DMS53 (cell line): ENCODE data around the gene SSR1.

ENCODE experiments used
- DNase-seq: peaks from one replicate; lab custom pipeline; 2025; lab: John Stamatoyannopoulos, UW

Gene SSR1

DNA sequence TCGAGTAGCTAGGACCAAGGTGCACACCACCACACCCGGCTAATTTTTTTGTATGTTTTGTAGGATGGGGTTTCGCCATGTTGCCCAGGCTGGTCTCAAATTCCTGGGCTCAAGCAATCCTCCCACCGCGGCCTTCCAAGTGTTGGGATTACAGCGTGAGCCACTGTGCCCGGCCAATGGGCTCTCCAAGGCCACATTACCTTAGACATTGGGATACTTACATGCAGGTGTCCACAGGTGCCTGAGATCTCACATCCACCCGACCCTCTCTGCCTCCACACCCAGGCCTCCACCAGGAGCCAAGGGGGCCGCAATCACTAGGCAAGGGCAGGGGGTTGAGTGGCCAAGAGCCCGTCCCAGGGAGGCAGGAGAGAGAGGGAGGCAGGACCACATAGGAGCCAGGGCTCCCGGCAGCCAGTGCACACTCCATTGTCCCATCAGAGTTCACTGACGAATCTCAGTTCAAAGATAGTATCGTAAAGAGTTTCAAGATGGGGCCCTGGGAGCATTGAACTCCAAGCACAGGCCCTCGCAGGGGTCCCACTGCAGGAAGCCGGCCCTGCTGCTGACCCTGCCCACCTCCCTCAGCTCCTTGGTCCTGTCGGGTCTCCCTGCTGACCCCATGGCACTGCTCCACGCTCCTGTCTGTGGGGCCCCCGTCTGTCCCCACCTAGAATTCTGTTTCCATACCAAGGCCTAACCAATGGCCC, 55.3 kb downstream of the SSR1 start:
- no peak for DNase-seq

DNA sequence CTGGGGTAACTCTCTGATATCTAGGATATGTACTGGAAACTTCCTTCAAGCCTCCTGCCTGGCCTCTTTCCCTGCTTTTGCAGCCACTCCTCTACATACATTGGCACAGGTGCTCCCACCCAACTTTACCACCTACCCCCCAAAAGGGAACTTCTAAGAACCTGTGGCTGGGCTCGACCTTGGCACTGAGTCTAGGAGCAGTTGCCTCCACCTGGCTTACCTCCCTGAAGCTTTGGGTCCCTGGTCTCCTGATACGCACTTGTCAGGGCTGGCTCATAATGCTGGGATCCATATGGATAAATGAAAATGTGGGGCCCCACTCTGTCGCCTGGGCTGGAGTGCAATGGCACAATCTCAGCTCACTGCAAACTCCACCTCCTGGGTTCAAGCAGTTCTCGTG, 56.2 kb downstream of the SSR1 start:
- DNase-seq: no peak

DNA sequence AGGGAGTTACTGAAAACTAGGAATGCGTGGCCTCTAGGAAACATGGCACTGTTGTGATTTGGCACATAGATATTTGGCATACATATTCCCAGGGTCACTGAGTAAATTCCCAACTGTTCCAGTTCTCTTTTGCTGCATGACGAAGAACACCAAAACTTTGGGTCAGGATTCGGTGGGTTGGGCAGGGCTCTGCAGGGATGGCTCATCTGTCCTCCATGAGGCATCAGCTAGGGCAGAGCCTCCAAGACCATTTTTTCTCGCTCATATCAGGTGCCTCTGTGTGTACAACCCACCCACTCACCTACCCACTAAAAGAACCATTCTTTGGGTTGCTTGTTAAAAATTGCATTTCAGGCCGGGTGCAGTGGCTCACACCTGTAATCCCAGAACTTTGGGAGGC, 57.1 kb downstream of the SSR1 start:
- DNase-seq: no peak

DNA sequence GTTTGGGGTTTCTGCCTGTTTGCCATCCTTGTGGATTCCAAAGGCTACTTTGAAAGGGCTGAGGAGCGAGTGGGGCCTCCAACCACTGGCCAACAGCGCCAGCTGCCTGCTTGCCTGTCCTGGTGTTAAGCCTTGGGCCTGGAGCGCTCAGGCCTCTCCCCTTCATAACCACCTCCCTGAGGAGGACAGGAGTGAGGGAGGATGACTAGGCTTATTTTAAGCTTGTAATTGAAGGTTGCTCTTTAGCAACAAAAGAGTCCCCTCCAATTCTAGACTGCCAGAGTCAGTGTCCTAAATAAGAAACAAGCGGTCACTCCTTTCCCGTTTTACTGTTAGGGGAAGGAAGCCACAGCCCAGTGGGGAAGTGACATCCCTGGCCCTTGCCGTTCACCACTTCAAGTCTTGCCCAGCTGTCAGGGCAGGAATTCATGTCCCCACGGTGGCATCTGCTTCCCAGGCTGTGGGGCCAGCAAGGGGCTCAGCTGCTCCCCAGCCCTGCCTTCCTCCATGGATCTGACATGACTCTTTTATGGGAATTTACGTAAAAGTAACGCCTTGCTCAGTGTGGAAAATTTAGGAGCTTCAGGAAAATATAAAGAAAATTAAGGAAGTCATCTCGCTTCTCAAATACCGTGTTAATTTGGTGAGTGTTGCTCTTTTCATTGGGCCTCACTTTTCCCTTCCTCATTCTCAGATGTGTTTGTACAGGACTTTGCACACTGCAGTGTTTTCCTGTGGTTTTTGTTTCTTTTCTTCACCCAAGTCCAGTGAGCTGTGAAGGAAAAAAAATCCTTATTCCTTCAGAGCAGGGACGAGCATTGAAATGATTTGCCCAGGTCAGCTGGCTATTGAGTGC, 57.8 kb downstream of the SSR1 start:
- no peak for DNase-seq

DNA sequence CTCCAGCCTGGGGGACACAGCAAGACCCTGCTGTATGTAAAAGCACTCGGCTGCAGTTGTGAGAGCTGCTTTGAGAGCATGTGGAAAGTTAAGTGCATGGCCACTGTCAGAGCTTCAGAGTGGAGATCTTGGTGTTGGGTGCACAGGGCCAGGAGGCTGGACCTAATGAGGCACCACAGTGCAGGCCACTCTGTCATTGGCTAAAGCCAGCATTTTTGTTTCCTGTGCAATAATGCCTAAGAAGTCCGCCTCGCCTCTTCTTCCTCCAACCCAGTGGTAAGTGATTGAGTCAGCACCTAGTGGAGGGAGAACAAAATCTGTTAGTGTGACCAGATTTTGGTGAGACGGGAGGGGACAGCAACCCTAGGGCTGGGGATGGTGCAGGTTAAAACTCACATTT, 60.6 kb downstream of the SSR1 start:
- DNase-seq: no peak

DNA sequence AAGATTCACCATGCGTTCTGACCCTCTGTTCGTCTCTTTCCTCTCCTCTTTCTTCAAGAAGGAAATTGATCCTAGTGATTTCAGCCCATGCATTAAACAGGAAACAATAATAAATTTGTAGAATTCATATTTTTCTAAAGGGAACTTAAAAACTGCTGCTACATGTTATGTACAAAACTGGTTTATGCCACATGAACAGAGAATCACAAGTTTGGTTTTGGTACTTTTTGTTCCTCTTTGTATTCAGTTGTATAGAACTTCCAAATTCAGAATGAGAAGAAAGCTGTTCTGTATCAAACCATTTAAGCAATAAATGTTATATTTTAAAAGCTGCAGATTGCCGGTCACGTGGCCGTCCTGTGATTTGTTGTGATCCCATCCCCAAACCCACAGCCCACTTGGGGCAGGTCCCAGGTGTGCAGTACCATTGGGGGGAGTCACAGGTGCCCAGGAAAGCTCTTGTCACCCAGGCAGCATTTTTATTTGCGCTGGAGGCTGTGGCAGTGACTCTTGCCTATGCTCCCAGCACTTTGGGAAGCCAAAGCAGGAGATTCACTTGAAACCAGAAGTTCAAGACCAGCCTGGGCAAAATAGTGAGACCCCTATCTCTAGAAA, 61.2 kb downstream of the SSR1 start:
- DNase-seq: no peak

DNA sequence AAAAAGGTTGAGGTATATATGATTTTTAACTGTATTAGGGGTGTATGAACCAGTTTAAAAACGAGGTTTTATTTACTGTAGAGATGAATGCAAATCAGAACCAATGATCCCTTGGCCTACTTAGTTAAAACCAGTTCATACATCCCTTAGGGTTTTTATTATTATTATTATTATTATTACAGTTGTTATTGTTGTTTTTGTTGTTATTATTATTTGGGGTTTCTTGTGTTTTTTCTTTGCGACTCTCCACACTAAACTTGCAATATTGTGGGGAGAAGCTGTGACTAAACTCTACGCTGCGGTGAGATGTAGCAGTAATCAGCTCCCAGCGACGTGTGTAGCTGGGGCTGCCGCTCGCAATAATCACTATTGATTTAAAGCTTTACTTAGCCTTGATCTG, 62.2 kb downstream of the SSR1 start:
- DNase-seq: no peak

DNA sequence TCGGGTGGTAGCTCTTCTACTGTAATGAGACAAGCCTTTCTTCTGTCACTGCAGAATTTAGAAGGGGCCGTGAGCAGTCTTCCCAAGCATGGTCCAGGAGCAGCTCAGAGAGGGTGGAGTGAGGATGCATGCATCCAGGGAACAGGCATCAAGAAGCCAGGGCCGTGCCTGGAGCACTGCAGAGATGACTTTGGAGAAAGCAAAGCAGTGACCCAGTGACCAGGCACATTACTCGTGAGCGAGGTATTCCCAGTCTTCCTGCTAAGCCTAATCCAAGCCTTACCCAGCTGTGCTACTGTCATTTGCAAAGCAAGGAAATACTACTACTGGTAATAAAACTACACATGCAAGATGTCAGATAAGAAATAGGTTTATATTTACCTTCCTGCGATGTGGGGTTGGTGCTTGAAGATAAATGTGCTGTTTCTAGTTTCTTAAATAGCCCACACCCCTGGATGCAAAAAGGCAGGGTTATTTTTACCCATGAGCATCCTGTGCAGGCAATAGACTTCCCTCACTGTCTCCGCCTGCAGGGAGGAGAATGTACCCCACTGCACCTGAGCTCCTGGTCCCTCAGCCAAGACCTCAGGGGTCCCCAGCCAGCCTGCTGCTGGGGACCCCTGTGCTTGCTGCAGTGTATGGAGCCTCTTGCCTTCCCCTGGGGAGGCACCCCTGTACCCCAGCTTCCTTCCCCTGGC, 62.9 kb downstream of the SSR1 start:
- no peak for DNase-seq

DNA sequence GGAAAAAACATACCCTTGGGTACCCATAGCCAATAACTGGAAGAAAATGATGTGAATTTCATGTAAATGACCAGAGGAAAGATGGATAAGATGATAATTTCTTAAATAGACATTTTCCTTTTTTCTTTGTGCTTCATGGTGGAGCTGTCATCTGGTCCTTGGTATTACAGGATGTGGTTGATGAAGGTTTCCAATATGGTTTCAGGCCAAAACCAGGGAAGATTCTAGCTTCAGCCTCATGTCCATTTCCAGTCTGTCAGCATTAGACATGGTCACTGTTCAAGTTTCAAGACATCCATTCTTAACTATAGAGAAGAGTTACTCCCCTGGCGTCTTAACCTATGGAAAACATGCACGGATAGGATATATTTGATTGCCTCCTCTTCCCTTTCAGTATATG, 63.6 kb downstream of the SSR1 start:
- no peak for DNase-seq

DNA sequence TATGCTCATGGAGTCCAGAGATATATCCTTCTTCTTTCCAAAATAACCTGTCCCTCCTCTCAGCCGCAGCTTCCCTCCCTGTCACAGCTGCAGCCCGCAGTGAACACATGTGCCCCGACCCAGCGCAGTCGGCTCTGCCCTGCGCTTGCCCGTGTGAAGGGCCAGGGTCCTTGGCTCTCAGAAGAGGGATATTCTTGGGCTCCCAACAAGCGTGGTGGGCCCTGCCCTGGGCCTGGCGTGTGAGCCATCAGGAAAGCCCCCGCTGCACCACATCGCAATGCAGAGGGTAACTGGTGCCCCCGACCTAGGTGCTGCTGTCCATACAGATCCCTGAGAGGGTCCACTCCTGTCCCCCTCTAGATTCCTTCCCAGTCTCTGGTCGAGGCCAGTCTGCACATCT, 65.2 kb downstream of the SSR1 start:
- no peak for DNase-seq

DNA sequence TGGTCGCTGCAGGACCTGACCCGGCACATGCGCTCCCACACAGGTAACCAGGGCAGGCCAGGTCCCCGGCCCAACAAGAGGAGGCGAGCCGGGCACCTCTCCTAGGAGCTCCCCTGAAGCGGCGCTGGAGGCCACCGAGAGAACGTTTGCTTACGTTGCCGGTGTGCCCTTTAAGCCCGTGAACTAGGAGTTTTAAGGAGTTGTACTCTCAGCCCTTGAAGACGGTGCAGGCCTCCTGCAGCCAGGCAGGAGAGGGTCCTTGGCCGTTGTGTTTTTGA, 65.9 kb downstream of the SSR1 start:
- DNase-seq: no peak

DNA sequence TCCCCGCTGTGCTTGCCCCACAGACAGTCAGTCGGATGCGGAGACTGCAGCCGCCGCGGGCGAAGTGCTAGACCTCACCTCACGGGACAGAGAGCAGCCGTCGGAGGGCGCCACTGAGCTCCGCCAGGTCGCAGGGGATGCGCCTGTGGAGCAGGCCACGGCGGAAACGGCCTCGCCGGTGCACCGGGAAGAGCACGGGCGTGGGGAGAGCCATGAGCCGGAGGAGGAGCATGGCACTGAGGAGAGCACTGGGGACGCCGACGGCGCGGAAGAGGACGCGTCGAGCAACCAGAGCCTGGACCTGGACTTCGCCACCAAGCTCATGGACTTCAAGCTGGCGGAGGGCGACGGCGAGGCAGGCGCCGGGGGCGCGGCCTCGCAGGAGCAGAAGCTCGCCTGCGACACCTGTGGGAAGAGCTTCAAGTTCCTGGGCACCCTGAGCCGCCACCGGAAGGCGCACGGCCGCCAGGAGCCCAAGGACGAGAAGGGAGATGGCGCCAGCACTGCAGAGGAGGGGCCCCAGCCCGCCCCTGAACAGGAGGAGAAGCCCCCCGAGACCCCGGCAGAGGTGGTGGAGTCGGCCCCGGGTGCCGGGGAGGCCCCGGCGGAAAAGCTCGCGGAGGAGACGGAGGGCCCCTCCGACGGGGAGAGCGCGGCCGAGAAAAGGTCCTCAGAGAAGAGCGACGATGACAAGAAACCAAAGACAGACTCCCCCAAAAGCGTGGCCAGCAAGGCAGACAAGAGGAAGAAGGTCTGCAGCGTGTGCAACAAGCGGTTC, 66.4 kb downstream of the SSR1 start:
- DNase-seq: no peak

DNA sequence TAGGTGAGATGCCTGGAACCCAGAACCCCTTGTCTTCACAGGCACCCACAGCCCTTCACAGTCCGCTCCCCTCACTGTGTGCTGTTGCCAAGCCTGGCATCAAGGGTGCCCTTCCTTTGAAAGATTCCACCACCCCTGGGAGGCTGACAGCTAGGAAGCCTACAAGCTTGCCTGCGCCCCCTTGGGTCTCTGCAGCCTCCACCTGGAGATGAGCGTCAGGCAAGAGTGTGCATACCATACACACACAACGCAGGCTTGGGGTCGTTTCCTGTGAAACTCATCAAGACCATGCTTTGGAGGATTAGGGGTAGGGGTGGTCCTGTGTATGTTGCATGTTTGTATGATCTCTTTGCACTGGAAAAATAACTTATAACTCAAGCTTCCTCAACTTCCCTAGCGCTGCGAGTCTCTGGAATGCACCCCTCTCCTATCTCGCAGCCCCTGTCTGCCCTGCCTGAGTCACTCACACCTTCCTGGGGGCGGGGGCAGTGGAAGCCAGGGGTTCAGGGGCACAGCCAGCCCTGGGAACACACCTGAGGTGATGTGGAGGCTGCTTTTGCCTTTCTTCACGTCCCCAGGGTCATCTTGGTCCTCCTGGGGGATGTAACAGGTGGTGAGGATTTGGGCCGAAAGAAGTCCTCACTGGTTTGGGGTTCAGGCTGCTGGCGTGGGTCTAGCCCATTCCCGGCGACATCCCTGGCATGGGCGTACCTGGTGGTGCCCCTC, 67.2 kb downstream of the SSR1 start:
- no peak for DNase-seq

DNA sequence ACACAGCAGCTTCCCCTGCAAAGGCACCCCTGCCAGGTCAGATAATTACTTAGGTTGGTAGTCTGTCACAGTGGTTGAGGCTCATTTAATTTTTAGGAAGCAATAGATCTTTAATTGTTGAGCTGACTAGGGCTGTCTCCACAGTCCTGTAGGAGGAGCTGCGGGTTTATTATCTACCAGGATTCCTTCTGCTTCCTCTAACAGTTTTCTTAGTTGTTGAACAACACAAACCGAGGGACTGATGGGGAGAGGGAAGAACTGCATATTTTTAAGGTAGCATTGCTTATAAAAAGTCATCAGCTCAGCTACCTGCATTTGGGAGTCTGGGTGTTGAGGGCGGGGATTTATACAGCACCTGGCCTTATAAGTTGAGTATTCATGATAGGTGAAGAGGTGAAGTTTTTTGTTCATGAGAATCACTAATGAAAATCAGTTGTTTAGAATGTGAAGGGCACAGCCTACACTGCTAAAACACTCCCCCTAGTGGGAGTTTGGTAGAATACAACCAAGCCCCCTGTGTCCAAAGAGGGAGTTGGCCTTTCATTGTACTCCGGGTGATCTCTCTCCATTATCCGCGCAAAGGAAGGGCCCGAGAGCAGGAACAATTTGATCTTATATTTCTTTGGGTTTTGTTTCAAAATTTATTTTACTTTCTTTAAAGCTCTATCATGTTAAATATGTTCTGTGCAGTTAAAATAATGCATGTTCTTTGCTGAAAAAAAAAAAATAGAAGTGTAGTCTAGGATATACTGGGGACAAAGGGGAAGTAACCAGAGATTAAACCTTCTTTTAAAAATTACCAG, 69.6 kb downstream of the SSR1 start:
- DNase-seq: peak; percentile 83

DNA sequence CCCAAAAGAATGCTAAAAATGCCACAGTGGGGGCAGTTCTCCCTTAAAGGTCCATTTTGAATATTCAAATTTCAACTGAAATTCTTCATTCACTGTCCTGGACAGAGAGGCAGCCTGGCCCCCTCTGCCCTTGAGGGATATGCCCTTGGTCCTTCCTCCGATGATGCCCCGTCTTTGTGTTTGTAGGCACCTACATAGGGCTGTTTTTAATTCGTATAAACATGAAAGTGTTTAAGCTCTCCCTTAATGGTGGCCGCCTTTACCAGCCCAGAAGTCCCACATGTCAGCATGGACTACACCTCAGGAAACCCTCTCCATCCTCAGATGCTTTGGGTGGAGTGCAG, 70.2 kb downstream of the SSR1 start:
- DNase-seq: no peak

DNA sequence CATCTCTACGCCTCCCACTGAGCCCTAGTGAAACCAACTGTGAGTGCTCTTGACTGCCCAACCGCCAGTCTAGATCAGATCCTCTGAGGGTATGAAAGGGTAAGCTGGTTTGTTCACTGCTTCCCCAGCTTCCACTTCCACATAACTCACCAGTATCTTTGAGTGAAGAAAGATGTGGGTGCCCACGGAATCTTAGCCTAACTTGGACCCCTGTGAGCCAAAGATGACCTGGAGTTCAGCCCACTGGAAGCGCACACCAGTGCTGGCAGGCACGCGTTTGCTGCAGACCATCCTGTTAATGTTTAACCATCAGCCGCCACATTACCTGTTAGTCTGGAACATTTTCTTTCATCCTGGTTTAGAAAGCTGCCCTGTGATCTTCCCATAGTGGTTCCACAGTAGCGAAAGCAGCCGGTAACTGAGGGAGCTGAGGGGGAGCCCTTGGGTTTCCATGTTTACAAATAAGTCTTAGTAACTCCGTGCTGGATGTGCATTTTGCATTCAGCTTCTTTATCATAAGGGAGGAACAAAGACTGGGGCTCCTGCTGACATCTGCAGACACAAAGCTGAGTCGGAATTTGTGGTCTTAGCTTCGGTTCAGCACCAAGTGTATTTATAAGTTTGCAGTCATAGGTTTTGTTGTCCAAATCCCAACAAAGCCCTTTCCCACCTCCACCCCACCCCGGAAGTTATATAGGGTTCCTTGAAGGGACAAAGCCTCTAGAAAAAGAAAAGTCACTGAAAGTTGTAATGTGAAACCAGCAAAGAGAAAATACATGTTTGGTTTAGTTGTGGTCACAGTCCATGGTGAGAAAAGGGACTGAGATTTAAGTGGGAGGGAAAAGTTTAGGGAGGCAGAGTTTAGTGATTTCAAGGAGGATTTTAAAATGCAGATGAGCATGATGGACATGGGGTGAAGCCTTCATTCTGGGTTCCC, 71.0 kb downstream of the SSR1 start:
- DNase-seq: peak; percentile 91

DNA sequence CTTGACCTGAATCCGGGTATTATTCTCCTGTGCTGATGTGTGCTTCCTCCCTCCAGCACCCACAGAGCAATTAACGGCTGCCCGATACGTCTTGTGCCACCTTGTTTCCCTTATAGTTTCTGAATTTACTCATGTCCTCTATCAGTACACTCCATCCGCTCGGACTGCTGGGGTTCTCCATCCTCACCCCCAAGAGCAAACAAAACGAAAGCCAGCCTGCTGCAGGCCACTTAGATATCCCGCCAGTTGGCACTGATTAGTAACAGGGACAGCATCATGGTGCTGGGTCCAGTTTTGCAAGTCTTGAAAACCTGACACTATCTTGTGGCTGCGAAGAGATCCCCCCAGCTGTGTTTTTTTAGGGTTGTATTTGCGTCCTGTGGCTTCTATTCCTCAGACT, 71.8 kb downstream of the SSR1 start:
- DNase-seq: peak; percentile 32

DNA sequence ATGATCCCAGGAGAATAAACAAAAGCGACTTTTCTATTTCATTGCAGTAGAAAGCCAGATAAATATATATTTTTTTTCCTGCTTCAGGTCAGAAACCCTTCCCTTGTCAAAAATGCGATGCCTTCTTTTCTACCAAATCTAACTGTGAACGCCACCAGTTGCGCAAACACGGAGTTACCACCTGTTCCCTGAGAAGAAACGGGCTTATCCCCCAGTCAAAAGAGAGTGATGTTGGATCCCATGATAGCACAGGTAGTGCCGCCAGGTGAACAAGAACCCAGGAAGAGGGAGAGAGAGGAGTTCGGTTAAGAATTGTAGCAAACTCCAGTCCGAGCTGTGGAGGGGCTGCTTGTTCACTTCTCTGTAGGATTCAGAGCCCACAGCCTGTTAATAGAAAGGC, 72.6 kb downstream of the SSR1 start:
- DNase-seq: no peak

DNA sequence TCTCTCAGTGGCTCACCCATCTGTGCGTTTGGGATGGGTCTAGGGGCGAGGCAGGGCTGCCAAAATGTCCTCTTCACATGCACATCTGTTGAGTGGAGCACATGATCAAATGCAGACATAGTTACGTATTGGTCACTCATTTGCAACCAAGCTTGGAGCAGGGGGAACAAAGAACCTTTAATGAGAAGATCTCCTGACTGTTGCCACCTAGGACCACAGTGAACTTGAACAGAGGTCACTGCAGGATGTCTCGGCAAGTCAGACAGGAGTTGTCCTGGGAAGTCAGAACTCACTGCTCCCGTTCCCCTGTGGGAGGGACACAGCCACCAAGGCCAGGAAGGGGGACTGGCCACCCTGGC, 73.4 kb downstream of the SSR1 start:
- DNase-seq: no peak
